ENCODE measurements around the gene FGD5. TPM values are rescaled to one million over a fixed set of nuclear protein-coding genes. Genes with fewer than 3 reads are reported as not detected.

The FGD5 gene
- total RNA-seq, 1 experiment from 2014 or later = not detected

- intact Hi-C loops (cut with micrococcal nuclease; ENCODE audit: unreplicated experiment) = no loop called here
- no peaks in the 10 kb centered on the region for H3K27me3 ChIP-seq (replicated peaks; ENCODE audit: insufficient read depth, low read depth, low read length, poor library complexity)
- H3K9me3 ChIP-seq (ENCODE audit: low read depth, low read length, poor library complexity, severe bottlenecking) = no peaks in the 10 kb centered on the region
- CTCF ChIA-PET = no interaction called here
- no peak overlapping the region for H3K27ac ChIP-seq (ENCODE audit: low read depth, low read length, poor library complexity, severe bottlenecking)
- BruUV-seq (replicated peaks) = no TSS peak
- no peaks in the 10 kb centered on the region for H3K36me3 ChIP-seq (ENCODE audit: insufficient read depth, low read length, poor library complexity, severe bottlenecking)
- no peaks in the 10 kb centered on the region for H3K4me1 ChIP-seq (ENCODE audit: insufficient read depth, low read length, poor library complexity, severe bottlenecking)
- no peak for TF ChIP-seq EZH2 (IDR thresholded peaks at IDR 0.05; ENCODE audit: borderline replicate concordance, low read depth, low read length, poor library complexity, severe bottlenecking)
- TF ChIP-seq, protein P1, sequence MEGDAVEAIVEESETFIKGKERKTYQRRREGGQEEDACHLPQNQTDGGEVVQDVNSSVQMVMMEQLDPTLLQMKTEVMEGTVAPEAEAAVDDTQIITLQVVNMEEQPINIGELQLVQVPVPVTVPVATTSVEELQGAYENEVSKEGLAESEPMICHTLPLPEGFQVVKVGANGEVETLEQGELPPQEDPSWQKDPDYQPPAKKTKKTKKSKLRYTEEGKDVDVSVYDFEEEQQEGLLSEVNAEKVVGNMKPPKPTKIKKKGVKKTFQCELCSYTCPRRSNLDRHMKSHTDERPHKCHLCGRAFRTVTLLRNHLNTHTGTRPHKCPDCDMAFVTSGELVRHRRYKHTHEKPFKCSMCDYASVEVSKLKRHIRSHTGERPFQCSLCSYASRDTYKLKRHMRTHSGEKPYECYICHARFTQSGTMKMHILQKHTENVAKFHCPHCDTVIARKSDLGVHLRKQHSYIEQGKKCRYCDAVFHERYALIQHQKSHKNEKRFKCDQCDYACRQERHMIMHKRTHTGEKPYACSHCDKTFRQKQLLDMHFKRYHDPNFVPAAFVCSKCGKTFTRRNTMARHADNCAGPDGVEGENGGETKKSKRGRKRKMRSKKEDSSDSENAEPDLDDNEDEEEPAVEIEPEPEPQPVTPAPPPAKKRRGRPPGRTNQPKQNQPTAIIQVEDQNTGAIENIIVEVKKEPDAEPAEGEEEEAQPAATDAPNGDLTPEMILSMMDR (conservative IDR thresholded peaks at IDR 0.05; ENCODE audit: low read depth, low read length) = no peak
- POLR2A ChIA-PET (ENCODE audit: low non-redundant PET) = no interaction called here
- H3K4me3 ChIP-seq (ENCODE audit: low read depth, low read length, poor library complexity, severe bottlenecking) = no peak overlapping the region
- no peak for DNase-seq (ENCODE audit: low spot score)
Observed at GRCh38 chr3:14869917-14870782, 51.4 kb downstream of the FGD5 start.

GRCh38 chr3:14870783-14871060, 52.0 kb downstream of the FGD5 start:
- no peak for TF ChIP-seq EZH2 (IDR thresholded peaks at IDR 0.05; ENCODE audit: borderline replicate concordance, low read depth, low read length, poor library complexity, severe bottlenecking)
- TF ChIP-seq, protein P1 (conservative IDR thresholded peaks at IDR 0.05; ENCODE audit: low read depth, low read length) = no peak
- BruUV-seq (replicated peaks) = no TSS peak
- Histone ChIP-seq H3K9me3 (ENCODE audit: low read depth, low read length, poor library complexity, severe bottlenecking) (no peaks in the 10 kb centered on the region), H3K27me3 (replicated peaks; ENCODE audit: insufficient read depth, low read depth, low read length, poor library complexity) (no peaks in the 10 kb centered on the region), H3K36me3 (ENCODE audit: insufficient read depth, low read length, poor library complexity, severe bottlenecking) (no peaks in the 10 kb centered on the region), H3K27ac (ENCODE audit: low read depth, low read length, poor library complexity, severe bottlenecking) (no peak overlapping the region), H3K4me3 (ENCODE audit: low read depth, low read length, poor library complexity, severe bottlenecking) (no peak overlapping the region), H3K4me1 (ENCODE audit: insufficient read depth, low read length, poor library complexity, severe bottlenecking) (no peaks in the 10 kb centered on the region)
- intact Hi-C loops (cut with micrococcal nuclease; ENCODE audit: unreplicated experiment) = no loop called here
- POLR2A ChIA-PET (ENCODE audit: low non-redundant PET) = no interaction called here
- DNase-seq (ENCODE audit: low spot score) = no peak
- CTCF ChIA-PET = no interaction called here

DNA sequence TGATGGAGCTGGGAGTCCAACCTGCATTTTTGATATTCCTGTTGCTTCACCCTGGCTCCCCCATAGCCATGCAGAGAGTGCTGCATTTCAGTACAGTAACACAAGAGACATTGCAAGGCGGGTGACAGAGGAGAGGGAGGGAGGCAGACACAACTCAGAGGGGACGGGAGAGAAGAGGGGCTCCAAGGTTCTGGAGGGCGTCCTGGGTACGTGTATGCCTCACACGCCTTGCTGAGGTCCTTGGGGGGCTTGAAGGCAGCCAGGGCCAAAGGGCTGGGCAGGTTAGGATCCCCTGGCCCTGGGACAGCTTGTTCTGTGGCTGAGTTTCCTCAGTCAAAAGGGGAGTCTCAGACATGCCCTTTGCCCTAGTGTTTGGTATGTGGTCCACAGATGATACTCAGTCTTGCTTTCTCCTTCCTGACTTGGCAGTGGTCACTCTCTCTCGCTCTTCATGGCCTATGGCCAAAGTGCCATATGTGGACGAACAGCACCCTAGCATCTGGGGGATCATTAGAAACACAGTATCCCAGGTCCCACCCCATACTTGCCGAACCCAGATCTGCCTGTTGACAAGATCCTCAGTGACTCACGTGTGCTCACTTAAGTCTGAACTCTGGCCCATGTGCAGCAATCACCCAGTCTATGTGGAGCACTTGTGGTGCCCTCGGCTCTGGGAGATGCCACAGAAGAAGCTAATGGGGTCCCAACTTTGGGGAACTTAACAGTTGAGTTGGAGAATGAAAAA, 52.9 kb downstream of the FGD5 start:
- ChIA-PET CTCF (no interaction called here), POLR2A (ENCODE audit: low non-redundant PET) (no interaction called here)
- intact Hi-C loops (cut with micrococcal nuclease; ENCODE audit: unreplicated experiment) = no loop called here
- Histone ChIP-seq H3K27me3 (replicated peaks; ENCODE audit: insufficient read depth, low read depth, low read length, poor library complexity) (no peaks in the 10 kb centered on the region), H3K4me3 (ENCODE audit: low read depth, low read length, poor library complexity, severe bottlenecking) (no peak overlapping the region), H3K9me3 (ENCODE audit: low read depth, low read length, poor library complexity, severe bottlenecking) (no peaks in the 10 kb centered on the region), H3K4me1 (ENCODE audit: insufficient read depth, low read length, poor library complexity, severe bottlenecking) (no peaks in the 10 kb centered on the region), H3K27ac (ENCODE audit: low read depth, low read length, poor library complexity, severe bottlenecking) (no peak overlapping the region), H3K36me3 (ENCODE audit: insufficient read depth, low read length, poor library complexity, severe bottlenecking) (no peaks in the 10 kb centered on the region)
- no peak for TF ChIP-seq EZH2 (IDR thresholded peaks at IDR 0.05; ENCODE audit: borderline replicate concordance, low read depth, low read length, poor library complexity, severe bottlenecking)
- TF ChIP-seq, protein P1 (conservative IDR thresholded peaks at IDR 0.05; ENCODE audit: low read depth, low read length) = no peak
- BruUV-seq (replicated peaks) = no TSS peak
- no peak for DNase-seq (ENCODE audit: low spot score)

Data from A673 (cell line).